Mucosa of descending colon (tissue), 3 donors: ENCODE measurements around the gene FGA. TPM values are rescaled to one million over a fixed set of nuclear protein-coding genes. Genes with fewer than 3 reads are reported as not detected.
A peak's percentile ranks its signal among the peaks of the same experiment; 100 is the strongest.

Source experiments
- ATAC-seq: fragments of 200-7000 bp; cut with Tn5 transposase; one replicate; pipeline ENCODE4 v1.9.1; 2020; ENCODE audit warnings: mild to moderate bottlenecking, moderate library complexity
- DNase-seq, 3 donors: peaks; one replicate each; pipeline ENCODE4 v3.0.0-alpha.2; 2020
- H3K36me3 ChIP-seq: fragments of 200-600 bp; one replicate; pipeline ENCODE4 v1.8.0; 2021; ENCODE audit warnings: low read depth, mild to moderate bottlenecking
- H3K4me1 ChIP-seq: fragments of 200-600 bp; one replicate; pipeline ENCODE4 v1.8.0; 2021; ENCODE audit warnings: low read depth, mild to moderate bottlenecking
- H3K4me3 ChIP-seq: fragments of 200-600 bp; one replicate; pipeline ENCODE4 v1.8.0; 2021; ENCODE audit warnings: mild to moderate bottlenecking
- H3K9me3 ChIP-seq: fragments of 200-600 bp; one replicate; pipeline ENCODE4 v1.8.0; 2021; ENCODE audit warnings: mild to moderate bottlenecking
- intact Hi-C, 2 donors: fragments of 100-400 bp; cut with DNase I in 1 of 2; cut with micrococcal nuclease in 1 of 2; formaldehyde crosslinking; loops; one replicate each; pipeline versions ENCODE4 v1.11.0 to v1.11.1; 2022; cut with DNase I, micrococcal nuclease
- total RNA-seq, 3 donors: library from RNA; stranded (reverse); fragmentation: NEBNext Ultra II Directional in 2 of 3; extraction: Animal tissue kit (Norgen Biotek cat#: 25700) in 2 of 3; gene quantifications; one replicate each; pipeline versions ENCODE4 v1.2.1 to v1.2.4, GENCODE V29; 2021 to 2023
- TF ChIP-seq, protein P1 (sequence below): fragments of 200-600 bp; IDR thresholded peaks from one replicate; pipeline ENCODE4 v1.8.0; 2022; ENCODE audit warnings: antibody characterized with exemption, mild to moderate bottlenecking
- donor health status: DM: no; HTN: no; CAD: no; lungs with moderate emphysema.
- donor health status: DM: no; HTN: no; CAD: no.
- donor health status: DM: no; HTN: yes; CAD: no.

The FGA gene
- total RNA-seq, 3 donors from 2014 or later, result 0.84 TPM; not detected in 2

DNA sequence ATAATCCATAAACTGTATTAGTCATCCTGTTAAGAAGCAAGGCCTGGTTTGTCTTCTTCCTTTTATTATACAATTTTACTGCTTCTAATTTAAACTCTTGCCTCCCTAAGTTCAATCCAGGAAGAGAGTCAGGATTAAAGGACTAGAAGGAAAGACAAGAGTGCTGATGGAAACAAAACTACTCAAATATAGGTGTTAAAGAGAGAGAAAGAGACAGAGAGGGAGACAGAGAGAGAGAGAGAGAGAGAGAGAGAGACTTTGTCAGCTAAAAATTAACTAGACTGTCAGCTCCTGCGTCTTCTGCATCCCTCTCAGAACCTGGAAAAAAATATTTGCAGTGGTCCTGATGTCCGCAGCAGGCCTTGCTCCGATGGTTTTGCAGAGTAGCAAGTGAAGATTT is 35.4 kb upstream of the FGA start:
- no peaks in the 10 kb centered on the region for H3K9me3 ChIP-seq
- H3K4me3 ChIP-seq, result no peak overlapping the region
- no peaks in the 10 kb centered on the region for H3K36me3 ChIP-seq
- DNase-seq (no peak), ATAC-seq (no peak)
- peaks cover 7% of the 10 kb centered on the region for H3K4me1 ChIP-seq
- TF ChIP-seq, protein P1, sequence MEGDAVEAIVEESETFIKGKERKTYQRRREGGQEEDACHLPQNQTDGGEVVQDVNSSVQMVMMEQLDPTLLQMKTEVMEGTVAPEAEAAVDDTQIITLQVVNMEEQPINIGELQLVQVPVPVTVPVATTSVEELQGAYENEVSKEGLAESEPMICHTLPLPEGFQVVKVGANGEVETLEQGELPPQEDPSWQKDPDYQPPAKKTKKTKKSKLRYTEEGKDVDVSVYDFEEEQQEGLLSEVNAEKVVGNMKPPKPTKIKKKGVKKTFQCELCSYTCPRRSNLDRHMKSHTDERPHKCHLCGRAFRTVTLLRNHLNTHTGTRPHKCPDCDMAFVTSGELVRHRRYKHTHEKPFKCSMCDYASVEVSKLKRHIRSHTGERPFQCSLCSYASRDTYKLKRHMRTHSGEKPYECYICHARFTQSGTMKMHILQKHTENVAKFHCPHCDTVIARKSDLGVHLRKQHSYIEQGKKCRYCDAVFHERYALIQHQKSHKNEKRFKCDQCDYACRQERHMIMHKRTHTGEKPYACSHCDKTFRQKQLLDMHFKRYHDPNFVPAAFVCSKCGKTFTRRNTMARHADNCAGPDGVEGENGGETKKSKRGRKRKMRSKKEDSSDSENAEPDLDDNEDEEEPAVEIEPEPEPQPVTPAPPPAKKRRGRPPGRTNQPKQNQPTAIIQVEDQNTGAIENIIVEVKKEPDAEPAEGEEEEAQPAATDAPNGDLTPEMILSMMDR, result no peak
- intact Hi-C loops, result loop anchor here in 1 of 2 donors (10.0 kb wide), 1 partner anchor 71 kb away; the partner anchor contains the start of gene PLRG1

DNA sequence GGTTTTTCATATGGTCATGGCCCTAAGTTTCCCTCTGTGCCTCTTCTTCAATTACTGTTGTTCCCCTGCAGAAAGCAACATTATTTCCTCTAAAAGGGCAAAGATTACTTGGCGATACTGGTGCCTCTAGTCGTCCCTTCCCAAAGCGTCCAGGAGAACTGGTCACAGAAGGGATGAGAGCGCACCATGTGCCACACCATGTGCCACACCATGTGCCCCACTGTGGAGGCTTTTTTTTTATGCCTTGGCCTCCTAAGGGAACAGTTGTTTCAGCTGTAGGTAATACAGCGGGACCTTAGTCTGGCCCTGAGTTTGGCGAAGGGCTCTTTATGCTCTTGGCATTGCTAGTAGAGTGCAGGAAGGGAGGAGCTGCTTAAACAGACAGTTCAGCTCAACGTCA is 33.5 kb upstream of the FGA start:
- ATAC-seq (no peak), DNase-seq (no peak)
- H3K4me1 ChIP-seq, result peaks cover 7% of the 10 kb centered on the region
- no peaks in the 10 kb centered on the region for H3K9me3 ChIP-seq
- no peak overlapping the region for H3K4me3 ChIP-seq
- TF ChIP-seq, protein P1, result no peak
- no peaks in the 10 kb centered on the region for H3K36me3 ChIP-seq
- intact Hi-C loops, result loop anchor here in 1 of 2 donors (10.0 kb wide), 1 partner anchor 69 kb away; the partner anchor contains the start of gene PLRG1

DNA sequence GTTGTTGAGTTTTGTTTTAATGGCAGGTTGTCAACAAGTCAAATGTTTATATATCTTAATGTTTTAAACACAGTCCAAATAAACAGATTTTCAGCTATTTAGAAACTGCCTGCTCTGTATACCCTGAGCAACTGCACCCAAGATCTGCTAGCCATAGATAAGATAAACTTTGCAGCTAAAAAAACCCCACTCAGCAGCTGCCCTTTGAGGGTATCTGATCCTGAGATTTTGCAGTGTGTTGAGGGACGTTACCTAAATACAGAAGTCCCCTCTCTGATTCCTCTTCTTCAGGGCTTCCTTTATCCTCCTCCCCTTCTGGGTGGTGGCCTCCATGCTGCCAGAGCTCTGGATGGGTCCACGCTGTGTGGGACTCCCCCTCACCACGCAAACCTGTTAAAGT is 32.9 kb upstream of the FGA start:
- DNase-seq, result no peak
- intact Hi-C loops, result loop anchor here in 1 of 2 donors (10.0 kb wide), 1 partner anchor 69 kb away; the partner anchor contains the start of gene PLRG1

DNA sequence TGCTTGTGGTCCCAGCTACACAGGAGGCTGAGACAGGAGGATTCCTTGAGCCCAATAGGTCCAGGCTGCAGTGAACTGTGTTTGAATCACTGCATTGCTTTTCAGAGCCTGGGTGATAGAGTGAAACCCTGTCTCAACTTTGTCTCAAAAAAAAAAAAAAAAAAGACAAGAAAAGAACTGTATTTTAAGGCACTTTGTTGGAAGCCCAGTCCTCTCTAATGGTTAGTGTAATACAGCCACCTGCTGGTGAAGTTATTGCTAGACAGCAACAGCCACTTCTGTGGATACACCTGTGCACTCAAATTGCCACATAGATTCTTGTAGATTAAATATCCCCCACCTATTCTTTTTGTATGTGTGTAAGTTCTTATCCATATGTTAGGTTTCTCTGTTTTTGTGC is 32.1 kb upstream of the FGA start:
- H3K36me3 ChIP-seq, result no peaks in the 10 kb centered on the region
- H3K9me3 ChIP-seq, result no peaks in the 10 kb centered on the region
- intact Hi-C loops, result loop anchor here in 1 of 2 donors (10.0 kb wide), 1 partner anchor 68 kb away; the partner anchor contains the start of gene PLRG1
- TF ChIP-seq, protein P1, result peak; percentile 22
- DNase-seq (peak in 1 of 3 donors; percentile 60), ATAC-seq (peak; percentile 55)
- H3K4me1 ChIP-seq, result peaks cover 13% of the 10 kb centered on the region
- no peak overlapping the region for H3K4me3 ChIP-seq

More for the DNA sequence above, 32.9 kb upstream of the FGA start:
- no peaks in the 10 kb centered on the region for H3K36me3 ChIP-seq
- no peaks in the 10 kb centered on the region for H3K9me3 ChIP-seq
- TF ChIP-seq, protein P1, result no peak
- no peak overlapping the region for H3K4me3 ChIP-seq
- peaks cover 10% of the 10 kb centered on the region for H3K4me1 ChIP-seq
- no peak for ATAC-seq

DNA sequence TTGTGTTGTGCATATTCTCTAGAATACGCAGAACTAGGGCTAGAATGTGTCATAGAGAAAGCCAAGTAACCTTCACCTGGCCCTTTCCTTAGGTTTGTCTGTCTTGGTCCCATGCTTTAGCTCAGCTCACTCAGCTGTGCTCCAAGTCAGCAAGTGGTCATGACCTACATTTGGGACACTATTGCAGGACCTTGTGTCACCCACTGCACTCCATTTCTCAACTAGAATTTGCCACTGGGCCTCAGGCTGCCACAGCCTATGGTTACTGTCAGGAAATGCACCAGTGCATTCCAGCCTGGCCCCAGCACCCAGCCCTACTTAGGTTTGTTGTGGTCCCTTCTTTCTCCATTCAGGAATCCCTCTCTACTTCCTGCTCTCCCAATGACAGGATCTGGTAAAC is 29.6 kb upstream of the FGA start:
- TF ChIP-seq, protein P1, result no peak
- DNase-seq, result no peak
- ATAC-seq, result no peak
- Histone ChIP-seq H3K4me3 (no peak overlapping the region), H3K9me3 (no peaks in the 10 kb centered on the region), H3K4me1 (peaks cover 19% of the 10 kb centered on the region), H3K36me3 (no peaks in the 10 kb centered on the region)
- intact Hi-C loops, result loop anchor here in 1 of 2 donors (10.0 kb wide), 1 partner anchor 65 kb away; the partner anchor contains the start of gene PLRG1
